Amniotic epithelial cell (primary cell): ENCODE results near the gene ZMYM3.
"Not testable (repeated sequence)": the region's sequence is repeated elsewhere in the genome, so short reads cannot be mapped to it uniquely, and the experiment has no call there.

Experiments used
- DNase-seq: peaks from one replicate; pipeline ENCODE4 v3.0.0-alpha.2; 2010; ENCODE audit warnings: low read depth

The ZMYM3 gene

DNA sequence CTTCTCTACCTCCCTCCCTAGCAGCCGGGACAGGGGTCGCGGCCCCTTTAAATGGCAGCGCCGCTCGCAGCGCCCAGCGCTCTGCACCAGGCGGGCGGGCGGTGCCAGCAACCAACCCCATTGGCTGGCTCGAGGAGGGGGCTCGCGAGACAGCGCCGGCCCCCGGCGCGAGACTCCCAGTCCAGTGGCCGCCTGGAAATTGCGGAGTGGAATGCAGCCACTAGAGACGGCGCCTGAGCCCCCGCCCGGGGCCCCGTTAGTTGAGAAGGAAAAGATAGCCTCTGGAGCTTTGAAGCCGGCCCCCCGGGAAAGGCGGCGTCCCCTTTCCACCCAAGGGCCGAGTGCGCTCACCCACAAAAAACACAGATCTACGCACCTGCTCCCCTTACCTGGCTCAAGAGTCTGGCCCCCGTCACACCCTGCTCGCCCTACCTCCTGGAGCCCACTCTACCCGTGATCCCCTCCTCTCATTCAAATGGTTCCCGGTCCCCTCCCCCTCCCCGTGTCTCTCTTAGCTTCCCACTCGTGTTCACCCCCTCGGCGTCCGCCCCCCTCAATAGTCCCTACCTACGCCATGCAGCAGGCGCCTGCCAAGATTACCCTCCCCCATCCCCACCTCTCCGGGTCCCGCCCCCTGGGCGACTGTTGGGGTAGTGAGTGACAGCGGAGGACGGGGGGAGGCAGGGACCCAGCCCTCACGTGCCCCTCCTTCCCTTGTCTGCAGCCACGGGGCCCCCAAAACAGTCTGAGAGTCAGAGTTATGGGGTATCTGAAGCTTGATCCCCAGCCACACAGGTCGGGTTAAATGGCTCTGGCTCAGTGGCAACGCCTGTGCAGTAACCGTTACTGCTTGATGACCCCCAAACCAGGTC lies at the start of gene ZMYM3:
Gene ZMYM3, minus strand, starts transcription at position 49 of the 872 bp plus-strand sequence. CDS start 885 bp downstream, outside the sequence.
- DNase-seq: peak; percentile 75

GRCh38 chrX:71302461-71303213 lies 48.7 kb upstream of the ZMYM3 start:
- DNase-seq: no peak

DNA sequence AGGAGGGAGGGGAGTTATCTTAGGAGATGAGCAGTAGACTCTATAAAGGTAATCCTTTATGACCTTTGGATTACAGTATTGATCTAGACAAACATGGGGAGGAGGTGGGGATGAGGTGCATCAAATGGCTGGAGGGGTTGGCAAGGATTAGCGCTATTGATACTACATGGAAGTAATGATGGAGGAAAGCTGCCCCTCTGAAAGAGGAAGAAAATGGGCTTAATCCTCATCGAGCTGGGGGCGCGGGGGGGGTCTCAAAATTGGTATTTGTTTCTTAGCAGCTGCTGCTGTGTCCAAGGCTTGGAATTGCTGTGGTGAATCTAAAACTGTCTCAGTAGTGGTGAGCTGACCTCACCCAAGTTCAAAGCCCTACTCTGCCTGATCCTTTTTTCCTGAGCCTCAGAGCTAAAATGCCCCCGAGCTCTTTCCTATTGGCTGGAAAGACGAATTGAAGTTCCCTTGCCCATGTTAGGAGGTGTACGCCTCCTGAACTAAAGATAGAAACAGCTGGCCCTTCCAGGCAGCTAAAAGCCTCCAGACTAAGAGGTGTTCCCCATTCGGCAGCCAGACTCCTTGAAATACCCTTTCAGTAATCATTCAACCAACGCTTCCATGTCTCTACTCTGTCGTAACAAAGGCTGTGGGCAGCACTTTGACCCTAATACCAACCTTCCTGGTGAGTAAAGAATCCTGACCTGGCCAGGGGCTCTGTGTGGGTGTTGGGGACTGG lies 47.4 kb upstream of the ZMYM3 start, which contains the start of gene ITGB1BP2:
Gene ITGB1BP2, plus strand, starts transcription at position 556 of the 730 bp plus-strand sequence. Its CDS starts 57 bp downstream, at position 613.
- peak; percentile 67 for DNase-seq

- DNase-seq: not testable (repeated sequence)
These were observed 46.6 kb upstream of the ZMYM3 start for GRCh38 chrX:71300495-71300894.

DNA sequence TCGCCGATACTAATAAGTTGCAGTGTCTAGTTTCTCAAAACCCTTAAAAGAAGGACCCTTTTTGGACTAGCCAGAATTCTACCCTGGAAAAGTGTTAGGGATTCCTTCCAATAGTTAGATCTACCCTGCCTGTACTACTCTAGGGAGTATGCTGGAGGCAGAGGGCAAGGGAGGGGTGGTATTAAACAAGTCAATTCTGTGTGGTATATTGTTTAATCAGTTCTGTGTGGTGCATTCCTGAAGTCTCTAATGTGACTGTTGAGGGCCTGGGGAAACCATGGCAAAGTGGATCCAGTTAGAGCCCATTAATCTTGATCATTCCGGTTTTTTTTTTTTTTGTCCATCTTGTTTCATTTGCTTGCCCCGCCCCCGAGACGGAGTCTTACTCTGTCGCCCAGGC lies 46.1 kb upstream of the ZMYM3 start:
- DNase-seq: not testable (repeated sequence)

DNA sequence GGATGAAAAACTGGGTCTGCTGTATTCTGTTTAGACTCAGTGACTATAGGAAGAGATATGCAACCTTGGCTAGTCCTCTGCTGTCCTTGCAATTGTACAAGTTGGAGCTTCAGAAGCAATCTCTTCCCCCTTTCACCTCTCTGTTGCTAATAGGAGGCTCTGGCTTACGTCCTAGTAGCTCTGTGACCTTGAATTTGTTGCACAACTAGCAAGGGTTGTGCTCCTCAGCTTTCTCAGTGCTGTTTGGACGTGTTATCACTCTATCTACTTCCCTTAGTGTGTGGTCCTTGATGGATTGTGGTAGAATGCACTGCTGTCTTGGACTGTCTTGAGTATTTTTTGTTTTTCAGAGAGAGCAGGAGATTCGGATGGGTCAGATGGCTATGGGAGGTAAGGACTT lies 44.2 kb upstream of the ZMYM3 start:
- DNase-seq: peak; percentile 88

DNA sequence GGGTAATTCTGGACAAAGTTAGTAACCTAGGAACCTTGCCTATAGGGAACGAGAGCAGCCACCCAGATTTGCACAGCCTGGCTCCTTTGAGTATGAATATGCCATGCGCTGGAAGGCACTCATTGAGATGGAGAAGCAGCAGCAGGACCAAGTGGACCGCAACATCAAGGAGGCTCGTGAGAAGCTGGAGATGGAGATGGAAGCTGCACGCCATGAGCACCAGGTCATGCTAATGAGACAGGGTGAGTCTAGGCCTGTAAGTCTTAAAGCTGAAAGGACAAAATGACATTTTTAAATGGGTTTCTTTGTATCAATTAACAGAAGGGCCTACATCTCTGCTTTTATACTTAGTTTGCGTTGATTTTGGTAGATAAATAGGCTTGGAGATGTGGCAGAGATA lies 42.9 kb upstream of the ZMYM3 start:
- no peak for DNase-seq

- DNase-seq: peak; percentile 16
These were observed 38.9 kb upstream of the ZMYM3 start for GRCh38 chrX:71292669-71293365.

DNA sequence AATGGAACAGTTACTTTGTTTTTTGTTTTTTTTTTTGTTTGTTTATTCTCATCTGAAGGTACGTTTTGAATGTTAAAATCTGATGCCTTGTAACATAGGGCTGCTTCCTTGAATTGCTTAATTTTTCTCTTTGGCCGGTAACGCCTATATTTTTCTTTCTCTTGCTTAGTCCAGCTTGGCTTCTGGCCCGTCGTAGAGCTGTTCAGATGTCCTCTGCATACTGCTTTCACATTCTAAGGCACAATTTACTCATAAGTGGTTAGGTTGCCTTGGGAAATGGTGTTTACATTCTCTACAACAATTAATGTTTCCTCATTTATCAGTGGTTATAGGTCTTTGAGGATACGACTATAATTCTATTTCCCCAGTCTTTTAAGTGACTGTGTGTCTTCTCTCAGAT lies 37.4 kb upstream of the ZMYM3 start:
- peak; percentile 42 for DNase-seq

GRCh38 chrX:71285929-71286328 lies 32.0 kb upstream of the ZMYM3 start:
- DNase-seq: no peak

DNA sequence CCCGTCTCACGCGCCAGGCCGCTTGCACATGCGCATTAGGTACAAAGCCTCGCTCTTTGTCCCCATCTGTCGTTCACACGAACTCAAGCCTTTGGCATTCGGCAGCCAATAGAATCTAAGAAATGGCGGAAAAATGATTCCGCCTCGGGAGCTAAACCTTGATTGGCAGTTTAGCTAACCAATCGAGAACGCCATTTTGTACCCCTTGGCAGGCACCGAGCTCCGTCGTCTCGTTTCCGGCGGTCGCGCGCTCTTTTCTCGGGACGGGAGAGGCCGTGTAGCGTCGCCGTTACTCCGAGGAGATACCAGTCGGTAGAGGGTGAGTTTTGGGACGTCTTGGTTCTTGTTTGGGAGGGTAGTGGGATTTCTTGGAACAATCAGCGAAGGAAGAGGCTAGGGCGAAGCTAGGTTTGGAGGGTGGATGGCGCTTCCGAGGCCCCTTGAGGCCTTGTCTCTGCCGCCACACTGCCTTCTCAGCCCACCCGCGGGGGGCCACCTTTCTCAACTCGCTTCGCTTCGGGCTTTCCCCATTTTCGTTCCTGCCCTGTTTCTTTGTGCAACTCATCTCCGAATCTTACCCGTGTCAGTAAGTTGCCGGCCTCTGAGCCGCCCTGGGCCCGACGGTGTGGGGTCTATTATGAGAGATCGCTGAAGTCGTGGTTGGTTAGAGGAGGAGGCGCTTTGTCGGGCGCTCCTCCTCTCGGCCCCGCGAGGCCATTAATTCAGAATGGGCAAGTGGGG lies 29.6 kb upstream of the ZMYM3 start, which contains the start of gene NONO:
Gene NONO, plus strand, starts transcription at position 233 of the 741 bp plus-strand sequence. CDS start 7,003 bp downstream, outside the sequence.
- peak; percentile 99 for DNase-seq

DNA sequence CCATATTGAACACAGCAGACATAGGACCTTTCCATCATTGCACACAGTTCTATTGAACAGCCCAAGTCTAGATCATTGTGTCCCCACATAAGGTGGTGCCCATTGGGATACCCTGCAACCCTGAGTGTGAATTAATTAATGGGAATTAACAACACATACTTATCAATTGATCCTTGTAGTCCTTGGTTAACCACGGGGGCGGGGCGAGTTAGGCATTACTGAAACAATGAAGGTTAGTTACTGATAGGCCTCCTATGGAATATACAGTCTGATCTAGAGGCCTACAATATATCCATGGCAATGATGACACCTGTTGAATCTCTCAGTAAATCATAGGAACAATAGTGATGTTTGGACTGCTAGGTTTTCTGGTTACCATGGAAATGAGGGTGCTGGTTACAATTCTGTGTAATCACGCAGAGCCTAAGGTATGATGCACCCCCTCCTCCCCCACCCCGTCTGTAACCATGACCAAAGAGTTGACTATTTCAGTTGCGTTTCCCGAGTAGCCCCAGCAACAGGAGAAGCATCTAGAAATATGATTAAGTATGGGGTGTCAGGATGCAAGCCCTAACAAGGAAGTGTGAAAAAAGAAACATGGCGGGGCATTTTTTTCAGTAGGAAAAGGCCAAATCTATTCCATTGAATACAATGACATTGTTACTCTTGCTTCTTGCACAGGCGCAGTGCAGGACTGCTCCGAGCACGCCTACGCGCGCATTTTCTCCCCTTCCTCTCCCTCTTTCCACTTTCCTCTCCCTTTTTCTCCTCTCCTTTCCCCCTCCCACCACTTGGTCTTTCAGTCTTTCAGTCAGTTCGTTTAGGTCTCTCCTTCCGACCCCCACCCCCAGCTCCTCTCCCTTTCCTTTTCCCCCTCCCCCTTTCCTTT lies 28.8 kb upstream of the ZMYM3 start:
- peak; percentile 65 for DNase-seq

- not testable (repeated sequence) for DNase-seq
These were observed 27.4 kb upstream of the ZMYM3 start for GRCh38 chrX:71281300-71281699.

DNA sequence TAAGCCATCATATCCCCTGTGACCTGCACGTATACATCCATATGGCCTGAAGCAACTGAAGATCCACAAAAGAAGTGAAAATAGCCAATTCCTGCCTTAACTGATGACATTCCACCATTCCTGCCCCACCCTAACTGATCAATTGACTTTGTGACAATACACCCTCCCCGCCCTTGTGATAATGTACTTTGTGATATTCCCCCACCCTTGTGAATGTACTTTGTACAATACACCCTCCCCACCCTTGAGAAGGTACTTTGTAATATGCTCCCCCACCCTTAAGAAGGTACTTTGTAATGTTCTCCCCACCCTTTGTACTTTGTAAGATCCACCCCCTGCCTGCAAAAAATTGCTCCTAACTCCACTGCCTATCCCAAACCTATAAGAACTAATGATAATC lies 18.4 kb upstream of the ZMYM3 start:
- DNase-seq: not testable (repeated sequence)

- DNase-seq: no peak
These were observed 16.0 kb upstream of the ZMYM3 start for GRCh38 chrX:71269801-71270395.

DNA sequence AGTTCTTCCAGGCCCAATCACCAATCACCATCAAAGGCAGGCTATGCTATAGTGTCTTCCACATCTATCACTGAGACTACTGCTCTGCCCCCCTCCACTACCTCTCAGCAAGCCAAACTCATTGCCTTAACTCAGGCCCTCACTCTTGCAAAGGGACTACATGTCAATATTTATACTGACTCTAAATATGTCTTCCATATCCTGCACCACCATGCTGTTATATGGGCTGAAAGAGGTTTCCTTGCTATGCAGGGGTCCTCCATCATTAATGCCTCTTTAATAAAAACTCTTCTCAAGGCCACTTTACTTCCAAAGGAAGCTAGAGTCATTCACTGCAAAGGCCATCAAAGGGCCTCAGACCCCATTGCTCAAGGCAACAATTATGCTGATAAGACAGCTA lies 14.7 kb upstream of the ZMYM3 start:
- not testable (repeated sequence) for DNase-seq

DNA sequence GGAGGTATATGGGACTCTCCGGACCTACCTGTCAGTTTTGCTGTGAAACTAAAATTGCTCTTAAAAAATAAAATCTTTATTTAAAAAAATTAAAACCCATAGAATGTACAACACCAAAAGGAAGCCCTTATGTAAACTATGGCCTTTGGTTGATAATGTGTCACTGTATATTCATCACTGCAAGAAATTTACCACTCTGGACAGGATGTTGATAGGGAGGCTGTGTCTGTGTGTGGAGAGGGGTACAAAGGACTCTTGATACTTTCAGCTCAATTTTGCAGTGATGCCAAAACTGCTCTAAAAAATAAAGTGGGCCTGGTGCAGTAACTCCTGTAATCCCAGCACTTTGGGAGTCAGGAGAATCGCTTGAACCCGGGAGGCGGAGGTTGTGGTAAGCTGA lies 2.9 kb upstream of the ZMYM3 start:
- no peak for DNase-seq

- peak; percentile 82 for DNase-seq
These were observed 2.1 kb upstream of the ZMYM3 start for GRCh38 chrX:71256051-71256450.
